Testis (tissue), 3 donors: ENCODE data around the gene GRM6. TPM values are rescaled to one million over a fixed set of nuclear protein-coding genes. Genes with fewer than 3 reads are reported as not detected.

Experiments
- DNase-seq: peaks from one replicate; pipeline ENCODE4 v3.0.0-alpha.2; 2019
- H3K27ac ChIP-seq, 2 donors: fragments of 200-600 bp; sonication (generic); one replicate each; pipeline ENCODE4 v1.5.1; 2019
- H3K27me3 ChIP-seq: fragments of 200-600 bp; sonication (generic); one replicate; pipeline ENCODE4 v1.5.1; 2019
- H3K36me3 ChIP-seq: fragments of 200-600 bp; sonication (generic); one replicate; pipeline ENCODE4 v1.5.1; 2017; ENCODE audit warnings: low read depth; ENCODE audit errors: missing control alignments
- H3K4me1 ChIP-seq: fragments of 200-600 bp; sonication (generic); one replicate; pipeline ENCODE4 v1.5.1; 2019
- H3K4me3 ChIP-seq, 2 donors: fragments of 200-600 bp; sonication (generic); one replicate each; pipeline ENCODE4 v1.5.1; 2017 to 2019
- H3K9me3 ChIP-seq: fragments of 200-600 bp; sonication (generic); one replicate; pipeline ENCODE4 v1.5.1; 2017
- POLR2A ChIP-seq: fragments of 450-650 bp; IDR thresholded peaks from one replicate; pipeline ENCODE4 v1.6.1; 2017; ENCODE audit warnings: antibody characterized with exemption, mild to moderate bottlenecking, moderate library complexity
- WGBS, 2 donors: methylation state at CpG; one replicate each; pipeline ENCODE4 v1.1.5; 2018; 5-methylcytosine and 5-hydroxymethylcytosine counted together
- intact Hi-C: fragments of 100-400 bp; cut with DNase I; formaldehyde crosslinking; loops from one replicate; pipeline ENCODE4 v1.15.1; 2023; ENCODE audit warnings: low total_unique reads
- polyA plus RNA-seq: library from polyadenylated mRNA; stranded (reverse); fragments of 350-450 nt; fragmentation: Illumina TruSeq; extraction: RNeasy Lipid Tissue Mini Kit (QIAGEN cat#74804); gene quantifications from one replicate; pipeline ENCODE4 v1.2.3, GENCODE V29; 2014; ENCODE audit warnings: low read depth, low replicate concordance; ENCODE audit not compliant: insufficient read depth
- total RNA-seq, 2 donors: library from RNA; depleted of rRNA; stranded (reverse); fragments of >200 nt; gene quantifications; one replicate each; pipeline ENCODE4 v1.2.3, GENCODE V29; 2016
- TF ChIP-seq, protein P1 (sequence below), 3 experiments: fragments of 450-650 bp in 2 of 3; fragments of 200-600 bp in 1 of 3; sonication (generic) in 1 of 3; IDR thresholded peaks; one replicate each; pipeline ENCODE4 v1.5.1; 2016 to 2019; ENCODE audit warnings: antibody characterized with exemption in 3 of 3, mild to moderate bottlenecking in 2 of 3, moderate library complexity in 1 of 3

The GRM6 gene
- total and polyA plus RNA-seq, 3 donors from 2014 or later = 0.29 to 1.1 (median 0.47) TPM

DNA sequence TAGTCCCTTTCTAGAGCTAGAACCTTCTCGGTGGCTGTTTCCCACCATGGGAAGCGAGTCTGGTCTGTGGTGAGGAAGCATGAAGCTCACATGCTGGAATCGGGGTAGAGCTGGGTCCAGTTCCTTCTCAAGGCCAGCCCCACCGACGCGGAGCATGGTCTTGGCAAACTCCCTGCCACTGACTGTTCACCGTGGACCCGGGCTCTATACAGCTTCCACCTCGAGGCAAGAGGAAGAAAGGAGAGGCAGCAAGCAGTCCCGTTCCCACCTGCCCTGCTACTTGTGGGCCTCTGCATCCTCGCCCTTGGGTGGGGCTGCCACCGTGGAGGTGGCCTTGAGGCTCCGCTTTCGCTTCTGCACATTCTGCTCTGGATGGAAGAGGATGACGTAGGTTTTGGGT is 13.7 kb downstream of the GRM6 start:
- no peak for DNase-seq
- H3K36me3 ChIP-seq = no peaks in the 10 kb centered on the region
- no peaks in the 10 kb centered on the region for H3K4me1 ChIP-seq
- intact Hi-C loops = no loop called here
- TF ChIP-seq POLR2A = no peak
- TF ChIP-seq, protein P1, sequence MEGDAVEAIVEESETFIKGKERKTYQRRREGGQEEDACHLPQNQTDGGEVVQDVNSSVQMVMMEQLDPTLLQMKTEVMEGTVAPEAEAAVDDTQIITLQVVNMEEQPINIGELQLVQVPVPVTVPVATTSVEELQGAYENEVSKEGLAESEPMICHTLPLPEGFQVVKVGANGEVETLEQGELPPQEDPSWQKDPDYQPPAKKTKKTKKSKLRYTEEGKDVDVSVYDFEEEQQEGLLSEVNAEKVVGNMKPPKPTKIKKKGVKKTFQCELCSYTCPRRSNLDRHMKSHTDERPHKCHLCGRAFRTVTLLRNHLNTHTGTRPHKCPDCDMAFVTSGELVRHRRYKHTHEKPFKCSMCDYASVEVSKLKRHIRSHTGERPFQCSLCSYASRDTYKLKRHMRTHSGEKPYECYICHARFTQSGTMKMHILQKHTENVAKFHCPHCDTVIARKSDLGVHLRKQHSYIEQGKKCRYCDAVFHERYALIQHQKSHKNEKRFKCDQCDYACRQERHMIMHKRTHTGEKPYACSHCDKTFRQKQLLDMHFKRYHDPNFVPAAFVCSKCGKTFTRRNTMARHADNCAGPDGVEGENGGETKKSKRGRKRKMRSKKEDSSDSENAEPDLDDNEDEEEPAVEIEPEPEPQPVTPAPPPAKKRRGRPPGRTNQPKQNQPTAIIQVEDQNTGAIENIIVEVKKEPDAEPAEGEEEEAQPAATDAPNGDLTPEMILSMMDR (IDR thresholded peaks at IDR 0.05) = no peak
- WGBS, 2 donors = 98% methylated on average over 15 of the region's 15 CpGs
- no peak overlapping the region for H3K4me3 ChIP-seq
- no peak overlapping the region for H3K27ac ChIP-seq
- no peaks in the 10 kb centered on the region for H3K27me3 ChIP-seq
- no peaks in the 10 kb centered on the region for H3K9me3 ChIP-seq

DNA sequence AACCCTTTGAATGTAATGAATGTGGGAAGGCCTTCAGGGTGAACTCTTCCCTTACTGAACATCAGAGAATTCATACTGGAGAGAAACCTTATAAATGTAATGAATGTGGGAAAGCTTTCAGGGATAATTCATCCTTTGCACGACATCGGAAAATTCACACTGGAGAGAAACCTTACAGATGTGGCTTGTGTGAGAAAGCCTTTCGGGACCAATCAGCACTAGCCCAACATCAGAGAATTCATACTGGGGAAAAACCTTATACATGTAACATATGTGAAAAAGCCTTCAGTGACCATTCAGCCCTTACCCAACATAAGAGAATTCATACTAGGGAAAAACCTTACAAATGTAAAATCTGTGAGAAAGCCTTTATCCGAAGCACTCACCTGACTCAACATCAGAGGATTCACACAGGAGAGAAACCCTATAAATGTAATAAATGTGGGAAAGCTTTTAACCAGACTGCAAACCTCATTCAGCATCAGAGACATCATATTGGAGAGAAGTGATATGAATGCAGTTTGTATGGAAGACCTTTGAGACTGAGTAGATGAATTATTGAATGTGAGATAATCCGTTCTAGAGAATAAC is 29.6 kb downstream of the GRM6 start:
- DNase-seq = no peak
- TF ChIP-seq, protein P1 (IDR thresholded peaks at IDR 0.05) = no peak
- no peak for TF ChIP-seq POLR2A
- Histone ChIP-seq H3K27me3 (no peaks in the 10 kb centered on the region), H3K36me3 (no peaks in the 10 kb centered on the region), H3K9me3 (no peaks in the 10 kb centered on the region), H3K4me3 (no peak overlapping the region), H3K4me1 (no peaks in the 10 kb centered on the region), H3K27ac (no peak overlapping the region)
- intact Hi-C loops = no loop called here
- WGBS, 2 donors = 95 to 98% methylated on average over 5 of the region's 5 CpGs

DNA sequence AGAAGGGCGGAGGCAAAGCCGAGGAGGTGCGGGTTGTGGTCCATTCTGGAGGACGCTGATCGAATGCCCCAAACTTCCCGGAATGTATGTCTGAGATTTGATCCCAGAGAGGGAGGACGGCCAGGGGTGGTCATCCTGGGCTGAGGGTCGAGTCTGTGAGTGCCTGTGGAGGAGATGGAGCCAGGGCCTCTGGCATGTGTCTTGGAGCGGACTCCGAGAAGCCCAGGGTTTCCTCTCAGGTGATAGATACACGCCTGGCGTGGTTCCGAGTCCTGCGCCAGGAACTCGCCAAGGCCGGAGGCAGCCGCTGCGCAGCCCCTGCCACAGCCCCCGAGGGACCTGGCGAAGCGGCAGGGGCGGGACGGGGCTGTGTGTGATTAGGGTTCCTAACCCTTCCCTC is 53.8 kb downstream of the GRM6 start:
- peaks cover 4% of the 10 kb centered on the region for H3K4me1 ChIP-seq
- intact Hi-C loops = no loop called here
- WGBS, 2 donors = 0% methylated on average over 6 to 21 of the region's 23 CpGs
- H3K4me3 ChIP-seq = peak overlapping the region; percentile 72 to 75
- no peak overlapping the region for H3K27ac ChIP-seq
- H3K27me3 ChIP-seq = no peaks in the 10 kb centered on the region
- H3K36me3 ChIP-seq = no peaks in the 10 kb centered on the region
- peak; percentile 48 for DNase-seq
- H3K9me3 ChIP-seq = no peaks in the 10 kb centered on the region
- TF ChIP-seq POLR2A = no peak
- TF ChIP-seq, protein P1 (IDR thresholded peaks at IDR 0.05) = no peak

DNA sequence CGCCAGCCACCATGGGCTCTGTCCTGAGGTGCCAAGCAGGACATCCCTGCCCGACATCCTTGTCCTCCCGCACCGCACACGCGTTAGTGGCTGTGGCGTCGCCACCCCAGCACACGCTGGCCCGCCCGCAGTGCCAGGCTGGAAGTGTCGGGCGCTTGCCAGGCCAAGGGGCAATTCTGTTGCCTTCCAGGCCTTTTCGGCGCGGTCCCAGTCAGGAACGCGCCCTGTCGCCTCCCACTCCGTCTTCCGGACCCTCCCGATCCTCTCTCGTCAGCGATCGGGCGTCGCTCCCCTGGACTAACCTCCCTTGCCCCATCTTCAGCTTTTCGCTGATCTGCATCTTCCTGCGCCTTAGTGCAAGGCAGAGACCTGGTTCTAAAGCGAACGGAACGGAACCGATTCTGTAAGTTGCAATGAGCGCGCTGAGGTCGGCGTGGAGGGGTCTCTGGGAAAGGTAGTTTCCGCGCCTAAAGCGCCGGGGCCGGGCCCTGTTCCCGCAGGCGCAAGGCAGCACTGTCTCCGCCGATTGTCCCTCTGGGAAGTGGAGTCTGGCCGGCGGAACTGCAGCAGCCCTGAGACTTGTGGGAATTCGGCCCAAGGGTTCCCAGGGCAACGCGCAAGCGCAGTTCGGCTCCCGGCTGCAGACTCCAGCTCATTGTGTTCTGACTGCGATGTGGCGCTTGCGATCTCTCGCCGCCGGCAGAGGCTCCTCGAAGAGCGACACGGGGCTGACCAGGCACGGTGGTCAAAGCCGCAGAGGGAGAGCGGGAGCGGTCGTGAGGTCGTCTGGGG is 54.4 kb downstream of the GRM6 start, which contains the start of gene ZNF454:
Gene ZNF454 (plus strand): TSS at position 630 of the 792 bp plus-strand sequence. CDS start 1,594 bp downstream, outside the sequence.
- intact Hi-C loops = no loop called here

More for the DNA sequence above, 54.4 kb downstream of the GRM6 start, which contains the start of gene ZNF454:
- Histone ChIP-seq H3K4me3 (peak within 1 kb of the TSS; percentile 72 to 75), H3K27me3 (no peaks in the 10 kb centered on the region), H3K9me3 (no peaks in the 10 kb centered on the region), H3K4me1 (peaks cover 4% of the 10 kb centered on the region), H3K36me3 (no peaks in the 10 kb centered on the region), H3K27ac (peak within 1 kb of the TSS; percentile 28 to 72)
- peak; percentile 96 for DNase-seq
- TF ChIP-seq POLR2A = peak; percentile 29
- TF ChIP-seq, protein P1 (IDR thresholded peaks at IDR 0.05) = no peak
- 1 to 9% methylated on average over 13 to 65 of the region's 69 CpGs for WGBS, 2 donors
